CD4-positive, alpha-beta T cell treated with Interleukin-2 at 100 ng/mL for 4 hours (primary cell): ENCODE data around the gene OLIG3.
A peak's percentile ranks its signal among the peaks of the same experiment; 100 is the strongest.

Experiments
- DNase-seq: peaks from one replicate; pipeline ENCODE4 v3.0.0-alpha.2; 2020; ENCODE audit warnings: low spot score

The OLIG3 gene

GRCh38 chr6:137495703-137496336, 1.6 kb upstream of the OLIG3 start:
- no peak for DNase-seq

- DNase-seq = no peak
Measured at GRCh38 chr6:137494988-137495702, 951 bp upstream of the OLIG3 start.

GRCh38 chr6:137493218-137494038, 766 bp downstream of the OLIG3 start:
- no peak for DNase-seq

GRCh38 chr6:137492289-137493217, 1.6 kb downstream of the OLIG3 start:
- no peak for DNase-seq

GRCh38 chr6:137491478-137491877, 2.7 kb downstream of the OLIG3 start:
- DNase-seq = no peak

GRCh38 chr6:137490961-137491360, 3.2 kb downstream of the OLIG3 start:
- no peak for DNase-seq

- no peak for DNase-seq
Measured at GRCh38 chr6:137490006-137490905, 3.9 kb downstream of the OLIG3 start.

- DNase-seq = no peak
Measured at GRCh38 chr6:137489046-137490005, 4.9 kb downstream of the OLIG3 start.

GRCh38 chr6:137488150-137489045, 5.8 kb downstream of the OLIG3 start:
- DNase-seq = no peak

GRCh38 chr6:137487869-137488149, 6.4 kb downstream of the OLIG3 start:
- DNase-seq = no peak

- DNase-seq = no peak
Measured at GRCh38 chr6:137487181-137487868, 6.9 kb downstream of the OLIG3 start.

- no peak for DNase-seq
Measured at GRCh38 chr6:137486416-137486815, 7.8 kb downstream of the OLIG3 start.

- DNase-seq = no peak
Measured at GRCh38 chr6:137480431-137480830, 13.8 kb downstream of the OLIG3 start.

- peak; percentile 11 for DNase-seq
Measured at GRCh38 chr6:137475103-137475502, 19.1 kb downstream of the OLIG3 start.

GRCh38 chr6:137473598-137473997, 20.6 kb downstream of the OLIG3 start:
- no peak for DNase-seq

GRCh38 chr6:137472641-137473137, 21.5 kb downstream of the OLIG3 start:
- no peak for DNase-seq

GRCh38 chr6:137471986-137472385, 22.2 kb downstream of the OLIG3 start:
- no peak for DNase-seq

- DNase-seq = no peak
Measured at GRCh38 chr6:137471497-137471896, 22.7 kb downstream of the OLIG3 start.
